Right ventricle myocardium inferior (tissue), 1 donor: ENCODE results near the gene TRIM74. TPM values are rescaled to one million over a fixed set of nuclear protein-coding genes. Genes with fewer than 3 reads are reported as not detected.
A peak's percentile ranks its signal among the peaks of the same experiment; 100 is the strongest.
"Not testable (repeated sequence)": the region's sequence is repeated elsewhere in the genome, so short reads cannot be mapped to it uniquely, and the experiment has no call there.

ENCODE experiments used
- ATAC-seq: fragments of 200-7000 bp; cut with Tn5 transposase; one replicate; pipeline ENCODE4 v1.9.1; 2020; ENCODE audit warnings: mild to moderate bottlenecking, moderate library complexity
- DNase-seq: peaks from one replicate; pipeline ENCODE4 v3.0.0; 2021; ENCODE audit errors: missing footprints
- intact Hi-C: fragments of 100-400 bp; cut with DNase I; formaldehyde crosslinking; loops from one replicate; pipeline ENCODE4 v1.11.0; 2022
- total RNA-seq: library from RNA; stranded (reverse); fragmentation: NEBNext Ultra II Directional; extraction: Animal tissue kit (Norgen Biotek cat#: 25700); gene quantifications from one replicate; pipeline ENCODE4 v1.2.1, GENCODE V29; 2021
- donor health status: DM: no; HTN: yes; CAD: no; lungs with severe emphysema.

Gene TRIM74
- total RNA-seq, 1 donor from 2014 or later: 0.81 TPM

- ATAC-seq, DNase-seq, intact Hi-C loops: not testable (repeated sequence)
Observed at GRCh38 chr7:72961346-72961650, 8.0 kb downstream of the TRIM74 start.

- DNase-seq, intact Hi-C loops: not testable (repeated sequence)
- peak; percentile 72 for ATAC-seq
Observed at GRCh38 chr7:72960626-72961345, 8.5 kb downstream of the TRIM74 start.

GRCh38 chr7:72960029-72960428 lies 9.2 kb downstream of the TRIM74 start:
- intact Hi-C loops, DNase-seq, ATAC-seq: not testable (repeated sequence)

DNA sequence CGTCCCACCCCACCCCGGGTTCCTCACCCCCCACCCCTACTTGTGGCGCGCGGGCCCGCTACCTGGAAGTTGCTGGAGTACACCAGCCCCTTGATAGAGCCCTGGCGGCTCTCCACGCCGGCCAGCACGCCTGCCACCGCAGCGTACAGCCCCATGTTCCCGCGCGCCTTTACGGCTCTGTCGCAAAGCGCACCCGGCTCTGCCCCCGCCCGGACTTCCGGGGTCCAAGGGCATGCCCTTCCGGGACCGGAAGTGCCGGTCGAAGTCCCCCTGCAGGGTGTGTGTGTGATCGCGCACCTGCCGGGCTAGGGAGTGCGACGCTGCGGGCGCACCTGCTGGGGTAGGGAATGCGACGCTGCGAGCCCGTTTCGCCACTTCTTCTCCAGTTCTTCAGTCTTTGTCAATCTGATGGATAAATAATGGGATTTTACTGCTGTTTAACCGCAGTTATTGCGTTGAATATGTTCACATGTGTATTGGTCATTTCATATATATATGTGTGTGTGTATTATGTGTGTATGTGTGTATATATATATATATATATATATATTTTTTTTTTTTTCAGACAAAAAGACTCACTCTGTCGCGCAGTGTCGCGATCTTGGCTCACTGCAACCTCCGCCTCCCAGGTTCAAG lies 14.6 kb downstream of the TRIM74 start:
- intact Hi-C loops: not testable (repeated sequence)
- ATAC-seq (peak; percentile 98), DNase-seq (peak; percentile 64)

DNA sequence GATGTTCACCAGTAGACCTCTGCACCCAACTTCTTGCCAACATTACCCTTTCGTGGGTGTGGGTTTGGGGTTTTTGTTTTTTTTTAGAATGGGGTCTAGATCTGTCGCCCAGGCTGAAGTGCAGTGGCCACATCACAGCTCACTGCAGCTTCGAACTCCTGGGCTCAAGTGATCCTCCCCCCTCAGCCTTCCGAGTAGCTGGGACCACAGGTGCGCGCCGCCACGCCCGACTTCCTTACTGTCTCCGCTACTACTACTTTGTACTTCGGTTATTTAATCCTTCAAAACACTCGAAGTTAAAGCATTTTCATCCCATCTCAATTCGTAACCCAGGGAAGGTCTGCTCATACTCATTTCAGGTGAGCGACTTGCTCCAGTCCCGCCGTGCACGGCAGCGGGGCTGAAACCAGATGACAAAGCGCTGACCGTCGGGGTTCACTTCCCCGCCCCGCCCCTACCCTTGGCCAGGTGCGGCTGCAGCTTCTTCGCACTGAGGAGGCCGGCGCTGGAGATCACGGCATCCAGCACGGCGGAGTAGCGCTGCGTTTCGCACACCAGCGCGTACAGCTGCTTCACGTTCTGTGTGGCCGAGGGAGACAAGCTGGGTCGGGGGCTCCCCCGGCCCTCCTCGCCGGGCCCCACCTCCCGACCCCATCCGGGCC lies 15.2 kb downstream of the TRIM74 start:
- not testable (repeated sequence) for DNase-seq

GRCh38 chr7:72950432-72950831 lies 18.8 kb downstream of the TRIM74 start:
- intact Hi-C loops, ATAC-seq, DNase-seq: not testable (repeated sequence)

More for the DNA sequence above, 15.2 kb downstream of the TRIM74 start:
- intact Hi-C loops: not testable (repeated sequence)
- peak; percentile 15 for ATAC-seq

- ATAC-seq, DNase-seq, intact Hi-C loops: not testable (repeated sequence)
Observed at GRCh38 chr7:72949686-72950085, 19.6 kb downstream of the TRIM74 start.

- ATAC-seq, DNase-seq, intact Hi-C loops: not testable (repeated sequence)
Observed at GRCh38 chr7:72949276-72949675, 20.0 kb downstream of the TRIM74 start.

DNA sequence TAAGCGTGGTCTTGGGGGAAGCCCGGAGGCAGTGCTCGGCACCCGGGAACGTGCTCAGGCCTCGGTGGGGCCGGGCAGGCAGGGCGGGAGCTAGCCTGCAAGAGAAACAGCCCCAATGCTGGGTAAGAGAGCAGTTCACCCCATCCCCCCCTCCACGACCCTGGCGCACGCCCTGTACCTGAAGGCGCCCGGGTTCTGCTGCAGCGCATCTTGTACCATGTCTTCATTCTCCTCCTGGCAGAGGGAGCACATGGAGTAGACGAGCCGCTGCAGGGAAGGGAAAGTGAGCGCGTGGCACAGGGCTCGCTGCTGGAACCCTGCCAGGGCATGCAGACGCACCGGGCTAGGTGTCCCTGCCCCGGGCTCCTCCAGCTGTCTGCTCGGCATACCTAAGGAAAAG lies 20.6 kb downstream of the TRIM74 start:
- ATAC-seq, intact Hi-C loops, DNase-seq: not testable (repeated sequence)

DNA sequence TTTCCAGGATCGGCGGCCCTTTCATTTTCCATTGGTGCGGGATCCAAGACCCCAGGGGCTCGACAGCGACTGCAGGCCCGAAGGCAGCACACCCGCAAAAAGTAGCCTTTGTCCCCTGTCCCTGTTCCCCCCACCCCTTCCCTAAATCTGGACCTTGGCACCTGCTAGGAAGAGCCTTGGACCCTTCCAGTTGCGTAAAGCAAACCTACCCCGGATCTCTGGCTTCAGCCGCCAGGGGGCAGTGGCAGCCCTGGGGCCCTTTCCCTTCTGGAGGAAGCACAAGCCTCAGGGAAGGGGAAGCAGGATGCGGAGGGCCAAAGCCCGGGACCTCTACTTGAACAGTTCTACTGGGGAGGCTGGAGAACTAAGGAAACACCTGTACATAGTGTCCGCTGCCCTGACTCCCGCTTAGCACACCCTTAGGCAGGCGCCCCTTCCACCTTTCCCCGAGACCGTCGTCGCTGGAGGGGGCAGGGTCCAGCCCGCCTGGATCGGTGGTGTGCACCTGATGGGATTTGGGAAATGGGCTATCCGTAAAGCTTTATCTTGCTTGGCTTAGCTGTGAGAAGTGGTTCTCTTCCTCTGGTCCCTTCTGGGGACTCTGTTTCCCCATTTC lies 23.0 kb downstream of the TRIM74 start:
- ATAC-seq, intact Hi-C loops, DNase-seq: not testable (repeated sequence)

GRCh38 chr7:72945597-72945996 lies 23.7 kb downstream of the TRIM74 start:
- DNase-seq, intact Hi-C loops, ATAC-seq: not testable (repeated sequence)

GRCh38 chr7:72944937-72945336 lies 24.3 kb downstream of the TRIM74 start:
- DNase-seq, intact Hi-C loops: not testable (repeated sequence)
- ATAC-seq: peak; percentile 45

DNA sequence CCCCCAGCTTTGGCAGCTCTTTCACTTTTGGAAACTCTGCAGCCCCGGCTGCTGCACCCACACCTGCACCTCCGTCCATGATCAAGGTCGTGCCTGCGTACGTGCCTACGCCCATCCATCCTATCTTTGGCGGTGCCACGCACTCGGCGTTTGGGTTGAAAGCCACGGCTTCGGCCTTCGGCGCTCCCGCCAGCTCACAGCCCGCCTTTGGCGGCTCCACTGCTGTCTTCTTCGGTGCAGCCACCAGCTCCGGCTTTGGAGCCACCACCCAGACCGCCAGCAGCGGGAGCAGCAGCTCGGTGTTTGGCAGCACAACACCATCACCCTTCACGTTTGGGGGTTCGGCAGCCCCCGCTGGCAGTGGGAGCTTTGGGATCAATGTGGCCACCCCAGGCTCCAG lies 26.3 kb downstream of the TRIM74 start:
- intact Hi-C loops, ATAC-seq, DNase-seq: not testable (repeated sequence)

- DNase-seq, ATAC-seq, intact Hi-C loops: not testable (repeated sequence)
Observed at GRCh38 chr7:72942022-72942705, 27.1 kb downstream of the TRIM74 start.

DNA sequence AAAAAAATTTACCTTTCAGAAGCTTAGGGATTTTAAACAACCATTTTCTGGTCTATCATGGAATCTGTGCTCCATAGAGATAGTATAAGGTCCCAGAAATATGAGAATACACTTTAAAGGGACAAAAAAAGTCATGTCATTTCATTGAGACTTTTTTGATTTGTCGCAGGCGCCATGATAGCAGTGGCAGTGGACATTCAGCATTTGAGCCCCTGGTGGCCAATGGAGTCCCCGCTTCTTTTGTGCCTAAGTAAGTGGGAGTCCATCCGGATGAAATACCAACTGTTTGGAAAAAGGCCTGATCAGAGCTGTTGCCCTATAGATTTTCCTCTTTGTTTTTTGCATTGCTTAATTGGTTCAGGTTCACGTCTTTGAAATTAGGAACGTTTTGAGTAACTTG lies 41.0 kb downstream of the TRIM74 start:
- ATAC-seq, DNase-seq, intact Hi-C loops: not testable (repeated sequence)

DNA sequence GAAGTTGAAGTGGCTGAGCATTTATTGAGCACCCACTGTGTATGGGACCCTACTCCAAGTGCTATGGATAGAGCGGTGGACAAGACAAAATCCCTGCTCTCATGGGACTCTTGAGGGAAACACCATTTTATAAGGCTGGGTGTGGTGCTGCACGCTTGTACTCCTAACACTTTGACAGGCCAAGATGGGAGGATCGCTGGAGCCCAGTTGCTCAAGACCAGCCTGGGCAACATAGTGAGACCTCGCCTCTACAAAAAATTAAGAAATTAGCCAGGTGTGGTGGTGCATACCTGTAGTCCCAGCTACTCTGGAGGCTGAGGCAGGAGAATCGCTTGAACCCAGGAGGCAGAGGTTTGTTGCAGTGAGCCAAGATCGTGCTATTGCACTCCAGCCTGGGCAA lies 41.5 kb downstream of the TRIM74 start:
- intact Hi-C loops, ATAC-seq, DNase-seq: not testable (repeated sequence)

- intact Hi-C loops: no loop called here
- DNase-seq (no peak), ATAC-seq (no peak)
Observed at GRCh38 chr7:72925546-72926120, 43.6 kb downstream of the TRIM74 start.
